Hematopoietic multipotent progenitor cell treated with erythropoietin and hydrocortisone succinate and interleukin-3 and kit ligand, for 17 days (in vitro differentiated cells): ENCODE measurements around the gene INO80B.
"Not testable (repeated sequence)": the region's sequence is repeated elsewhere in the genome, so short reads cannot be mapped to it uniquely, and the experiment has no call there.

Experiments
- DNase-seq: peaks from one replicate; pipeline ENCODE4 v3.0.0-alpha.2; 2015; ENCODE audit warnings: low spot score

The INO80B gene

DNA sequence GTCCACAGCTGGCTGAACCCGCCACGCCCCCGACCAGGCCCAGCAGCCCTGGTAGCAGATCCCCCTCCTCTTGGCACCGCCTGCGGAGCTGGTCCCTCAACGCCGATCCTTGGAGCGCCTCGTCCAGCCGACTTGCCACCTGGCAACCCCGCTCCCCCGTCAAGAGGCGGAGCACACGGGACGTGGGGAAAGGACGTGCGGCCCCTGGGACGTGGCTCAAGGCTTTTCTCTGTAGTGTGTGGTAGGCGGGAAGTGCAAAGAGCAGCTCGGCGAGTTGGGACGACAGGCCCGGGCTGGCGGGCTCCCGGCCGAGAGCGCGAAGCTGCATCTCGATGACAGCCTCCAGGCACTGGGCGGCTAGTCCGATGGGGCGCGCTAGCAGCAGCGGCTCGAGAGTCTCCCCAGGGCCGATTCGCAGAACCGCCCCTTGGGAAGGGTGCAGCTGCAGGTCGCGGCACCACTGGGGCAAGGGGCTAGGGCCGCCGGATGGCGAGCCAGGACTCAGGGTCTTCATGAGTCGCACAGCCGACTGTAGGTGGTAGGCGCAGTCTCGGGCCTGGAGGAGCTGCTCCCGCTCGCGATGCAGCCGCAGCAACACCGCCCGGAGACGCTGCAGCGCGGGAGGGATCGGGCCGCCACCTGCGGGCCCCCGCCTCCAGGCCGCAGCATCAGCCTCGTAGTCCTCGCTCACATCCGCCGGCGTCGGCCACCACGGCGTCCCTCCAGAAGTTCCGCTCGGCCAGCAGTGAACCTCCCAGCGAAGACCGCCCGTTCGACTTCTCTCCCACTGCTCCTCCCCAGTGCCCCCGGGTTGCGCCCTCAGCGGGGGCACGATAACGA lies 27.3 kb downstream of the INO80B start:
- DNase-seq = no peak

DNA sequence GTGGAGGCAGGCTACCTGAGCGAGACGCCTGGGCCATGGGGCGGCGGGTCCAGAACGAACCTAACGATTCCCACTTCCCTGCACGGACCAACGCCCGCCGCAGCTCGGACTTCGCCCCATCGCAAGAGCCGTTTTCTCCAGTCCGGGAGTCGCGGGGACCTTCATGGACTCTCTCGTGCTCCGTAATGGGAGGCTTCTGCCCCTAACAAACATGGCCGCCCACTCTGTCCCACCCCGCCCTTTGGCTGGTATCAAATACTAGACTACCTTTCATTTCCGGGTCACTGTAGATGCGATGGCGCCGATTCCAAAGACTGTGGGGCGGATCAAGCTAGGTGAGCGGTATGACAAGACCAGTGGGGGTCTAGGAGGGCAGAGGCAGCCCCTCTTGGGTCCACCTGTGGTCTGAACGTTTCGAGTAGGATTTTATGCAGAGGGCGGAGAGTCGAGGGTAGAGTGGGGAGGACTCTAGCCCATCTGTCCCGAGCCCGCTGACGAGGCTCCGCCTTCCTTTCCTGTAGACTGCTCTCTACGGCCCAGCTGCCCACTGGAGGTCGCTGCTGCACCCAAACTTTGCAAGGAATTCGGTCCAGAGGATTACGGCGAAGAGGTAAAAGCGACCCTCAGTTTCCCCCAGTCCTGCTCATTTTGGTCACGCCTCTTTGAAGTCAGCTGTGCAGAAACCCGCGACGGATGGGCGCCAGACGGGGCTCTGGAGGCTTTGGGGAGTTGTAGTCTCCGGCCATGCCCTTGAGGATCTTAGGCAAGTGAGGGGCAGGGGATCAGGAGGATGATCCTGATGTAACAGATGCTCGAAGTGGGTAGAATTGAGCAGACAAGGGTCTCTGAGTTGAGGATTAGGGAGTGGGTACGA lies 28.2 kb downstream of the INO80B start, which contains the start of the genes CCDC142 and TTC31:
TSS of gene CCDC142 (minus strand) at position 198 of the 874 bp plus-strand sequence. CDS start at position 37, 161 bp downstream.
TSS of gene TTC31 (plus strand) at position 281 of the 874 bp plus-strand sequence. CDS start at position 296, 15 bp downstream.
- peak; percentile 97 for DNase-seq

DNA sequence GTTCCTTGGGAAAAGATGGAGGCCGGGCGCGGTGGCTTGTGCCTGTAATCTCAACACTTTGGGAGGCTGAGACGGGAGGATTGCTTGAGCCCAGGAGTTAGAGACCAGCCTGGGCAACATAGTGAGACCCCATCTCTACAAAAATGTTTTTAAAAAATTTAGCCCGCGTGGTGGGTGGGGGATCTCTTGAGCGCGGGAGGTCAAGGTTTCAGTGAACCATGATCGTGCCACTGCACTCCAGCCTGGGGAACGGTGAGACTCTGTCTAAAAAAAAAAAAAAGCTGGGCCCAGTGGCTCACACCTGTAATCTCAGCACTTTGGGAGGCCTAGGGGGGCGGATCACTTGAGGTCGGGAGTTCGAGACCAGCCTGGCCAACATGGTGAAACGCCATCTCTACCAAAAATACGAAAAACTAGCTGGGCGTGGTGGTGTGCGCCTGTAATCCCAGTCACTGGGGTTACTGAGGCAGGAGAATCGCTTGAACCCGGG lies 28.8 kb downstream of the INO80B start:
- DNase-seq = not testable (repeated sequence)

DNA sequence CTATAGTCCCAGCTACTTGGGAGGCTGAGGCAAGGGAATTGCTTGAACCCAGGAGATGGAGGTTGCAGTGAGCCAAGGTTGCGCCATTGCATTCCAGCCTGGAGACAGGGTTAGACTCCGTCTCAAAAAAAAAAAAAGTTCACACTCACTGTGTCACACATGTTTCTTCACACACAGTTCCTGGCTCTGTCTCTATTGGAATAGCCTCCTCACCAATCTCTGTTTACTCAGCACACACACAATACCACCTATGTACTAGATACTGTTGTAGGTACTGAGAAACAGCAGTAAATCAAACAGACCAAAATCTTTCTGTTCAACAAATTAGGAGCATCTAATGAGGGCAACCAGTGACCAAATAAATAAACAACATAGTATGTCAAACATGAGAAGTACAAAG lies 31.3 kb downstream of the INO80B start:
- no peak for DNase-seq

DNA sequence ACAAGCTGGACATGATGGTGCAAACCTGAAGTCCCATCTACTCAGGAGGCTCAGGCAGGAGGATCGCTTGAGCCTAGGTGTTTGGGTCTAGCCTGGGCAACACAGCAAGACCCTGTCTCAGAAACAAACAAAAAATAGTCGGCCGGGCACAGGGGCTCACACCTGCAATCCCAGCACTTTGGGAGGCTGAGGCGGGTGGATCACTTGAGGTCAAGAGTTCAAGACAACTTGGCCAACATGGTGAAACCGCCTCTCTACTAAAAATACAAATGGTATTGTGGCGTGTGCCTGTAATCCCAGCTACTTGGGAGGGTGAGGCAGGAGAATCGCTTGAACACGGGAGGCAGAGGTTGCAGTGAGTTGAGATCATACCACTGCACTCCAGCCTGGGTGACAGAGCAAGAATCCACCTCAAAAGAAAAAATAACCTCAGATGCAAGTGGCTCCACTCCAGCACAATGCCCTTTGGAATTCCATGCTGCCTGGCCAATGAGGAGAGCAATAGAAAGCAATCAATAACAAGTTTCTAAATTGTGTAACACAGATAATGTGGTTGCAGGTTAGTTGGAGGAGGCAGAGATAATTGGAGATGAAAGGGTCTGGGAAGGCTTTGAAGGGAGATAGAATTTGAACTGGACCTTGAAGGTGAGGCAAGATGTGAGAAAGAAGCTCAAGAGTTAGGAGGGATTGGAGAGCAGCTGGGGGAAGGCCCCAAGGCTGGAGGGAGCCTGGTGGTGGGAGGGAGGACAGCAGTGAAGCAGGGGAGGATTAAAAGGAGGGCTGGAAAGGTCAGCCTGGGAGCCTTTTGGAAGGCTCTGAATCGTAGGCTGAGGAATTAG lies 34.0 kb downstream of the INO80B start:
- DNase-seq = no peak

DNA sequence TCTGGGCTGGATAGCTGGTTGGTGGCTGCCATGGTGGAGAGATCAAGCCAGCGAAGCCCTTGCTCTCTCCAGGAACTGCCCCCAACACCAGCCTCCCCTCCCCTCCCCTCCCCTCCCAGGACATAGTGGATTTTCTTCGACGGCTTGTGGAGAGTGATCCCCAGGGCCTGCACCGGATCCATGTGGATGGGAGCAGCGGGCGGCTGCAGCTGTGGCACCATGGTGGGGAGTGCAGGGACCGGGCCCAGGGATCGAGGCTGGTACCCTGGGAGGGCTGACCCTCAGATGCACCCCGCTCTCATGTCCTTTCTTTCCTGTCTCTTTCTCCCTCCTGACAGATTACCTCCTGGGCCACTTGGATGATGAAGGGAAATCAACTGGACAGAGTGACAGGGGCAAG lies 35.0 kb downstream of the INO80B start:
- DNase-seq = no peak

DNA sequence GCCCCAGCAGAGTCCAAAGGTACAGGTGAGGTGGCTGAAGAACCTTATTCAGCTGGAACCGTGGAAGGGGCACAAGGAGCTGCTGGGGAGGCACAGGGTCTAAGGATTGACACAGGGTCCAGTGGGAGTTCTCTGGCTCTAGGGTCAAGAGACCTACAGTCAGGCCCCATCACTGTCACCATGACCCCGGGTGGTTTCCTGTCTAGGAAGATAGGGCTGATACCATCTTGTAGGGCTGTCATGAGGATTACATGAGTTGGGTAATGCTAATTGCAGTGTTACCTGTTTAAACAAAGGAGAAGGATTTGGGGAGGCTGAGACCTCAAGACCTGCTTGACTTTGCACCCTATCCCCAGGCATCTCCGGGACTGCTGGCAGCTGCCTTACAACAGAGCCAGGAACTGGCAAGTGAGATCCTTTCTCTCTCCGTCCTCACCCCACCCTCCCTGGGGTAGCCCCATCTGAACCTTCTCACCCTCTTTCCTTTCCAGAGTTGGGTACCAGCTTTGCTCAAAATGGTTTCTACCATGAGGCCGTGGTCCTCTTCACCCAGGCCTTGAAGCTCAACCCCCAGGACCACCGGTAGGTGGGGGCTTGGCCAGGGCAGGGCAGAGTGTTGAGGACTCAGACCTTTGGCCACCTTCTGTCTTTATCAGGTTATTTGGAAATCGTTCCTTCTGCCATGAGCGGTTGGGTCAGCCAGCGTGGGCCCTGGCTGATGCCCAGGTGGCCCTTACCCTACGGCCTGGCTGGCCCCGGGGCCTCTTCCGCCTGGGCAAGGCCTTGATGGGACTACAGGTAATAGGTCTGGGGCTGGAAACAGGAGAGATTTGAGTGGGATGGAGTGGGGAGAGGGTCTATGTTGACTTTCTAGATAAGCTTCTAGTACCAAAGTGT lies 37.0 kb downstream of the INO80B start:
- no peak for DNase-seq

DNA sequence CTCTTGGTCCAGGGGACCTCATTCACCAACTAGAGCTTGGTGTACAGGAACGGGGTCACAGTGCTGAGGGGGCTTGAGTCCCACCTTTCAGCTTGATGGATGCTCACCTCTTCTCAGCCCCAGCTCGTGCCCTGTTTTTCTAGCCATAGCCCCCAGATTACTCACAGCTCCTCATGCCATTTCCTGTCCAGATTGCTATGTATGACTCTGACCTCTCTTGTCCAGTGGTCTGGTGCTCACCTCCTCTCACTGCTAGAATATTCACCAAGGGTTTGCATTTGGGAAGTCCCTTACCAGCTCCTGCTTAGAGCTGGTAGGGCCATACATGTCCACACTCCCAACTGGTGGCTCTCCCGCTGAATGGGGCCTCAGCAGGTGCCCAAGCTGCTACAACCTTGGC lies 38.7 kb downstream of the INO80B start:
- no peak for DNase-seq

DNA sequence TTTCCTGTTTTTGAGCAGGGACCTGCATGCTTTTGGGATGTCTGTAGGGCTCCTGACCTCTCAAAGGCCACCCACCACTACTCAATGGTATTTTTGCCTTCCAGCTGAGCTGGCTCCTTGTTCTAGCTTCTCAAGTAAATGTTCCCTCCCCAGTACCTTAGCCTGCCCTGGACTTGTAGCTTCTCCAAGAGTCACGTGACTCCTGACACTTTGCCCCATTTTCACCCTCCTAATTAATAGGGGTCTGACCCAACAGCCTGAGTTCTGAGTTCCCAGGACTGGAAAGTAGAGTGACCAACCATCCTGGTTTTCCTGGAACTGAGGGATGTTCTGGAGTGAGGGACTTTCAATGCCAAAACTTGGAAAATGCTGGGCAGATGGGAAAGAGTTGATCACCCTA lies 40.6 kb downstream of the INO80B start:
- no peak for DNase-seq

DNA sequence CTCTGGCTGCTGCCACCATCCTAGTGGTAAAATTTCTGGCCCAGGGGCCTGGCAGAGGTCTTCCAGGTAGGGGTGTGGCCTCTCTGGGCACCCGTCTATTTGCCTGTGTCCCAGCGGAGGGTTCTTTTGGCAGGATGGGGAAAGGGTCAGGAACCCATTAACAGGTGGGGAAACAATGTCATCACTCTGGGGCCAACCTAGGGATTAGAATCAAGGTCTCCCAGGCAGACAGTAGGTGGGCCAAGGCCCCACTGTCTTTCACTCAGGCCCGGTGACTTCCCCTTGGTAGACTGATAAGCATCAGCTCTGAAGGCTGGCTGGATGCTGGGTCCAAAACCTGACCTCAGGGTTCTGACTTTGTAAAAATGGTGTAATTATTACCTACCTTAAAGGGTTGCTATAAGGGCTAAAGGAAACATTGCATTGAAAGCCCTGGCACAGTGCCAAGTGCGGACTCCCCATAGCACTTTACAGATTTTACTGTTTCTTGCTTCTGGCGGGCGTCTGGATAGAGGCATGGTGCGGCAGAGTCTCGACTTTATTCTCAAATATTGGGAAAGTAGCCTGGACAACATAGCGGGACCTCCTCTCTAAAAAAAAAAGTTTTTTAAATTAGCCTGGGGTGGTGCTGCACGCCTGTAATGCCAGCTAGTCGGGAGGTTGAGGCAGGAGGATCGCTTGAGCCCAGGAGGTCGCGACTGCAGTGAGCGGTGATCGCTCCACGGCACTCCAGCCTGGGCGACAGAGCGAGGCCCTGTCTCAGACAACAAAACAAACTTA lies 42.3 kb downstream of the INO80B start:
- DNase-seq = no peak

DNA sequence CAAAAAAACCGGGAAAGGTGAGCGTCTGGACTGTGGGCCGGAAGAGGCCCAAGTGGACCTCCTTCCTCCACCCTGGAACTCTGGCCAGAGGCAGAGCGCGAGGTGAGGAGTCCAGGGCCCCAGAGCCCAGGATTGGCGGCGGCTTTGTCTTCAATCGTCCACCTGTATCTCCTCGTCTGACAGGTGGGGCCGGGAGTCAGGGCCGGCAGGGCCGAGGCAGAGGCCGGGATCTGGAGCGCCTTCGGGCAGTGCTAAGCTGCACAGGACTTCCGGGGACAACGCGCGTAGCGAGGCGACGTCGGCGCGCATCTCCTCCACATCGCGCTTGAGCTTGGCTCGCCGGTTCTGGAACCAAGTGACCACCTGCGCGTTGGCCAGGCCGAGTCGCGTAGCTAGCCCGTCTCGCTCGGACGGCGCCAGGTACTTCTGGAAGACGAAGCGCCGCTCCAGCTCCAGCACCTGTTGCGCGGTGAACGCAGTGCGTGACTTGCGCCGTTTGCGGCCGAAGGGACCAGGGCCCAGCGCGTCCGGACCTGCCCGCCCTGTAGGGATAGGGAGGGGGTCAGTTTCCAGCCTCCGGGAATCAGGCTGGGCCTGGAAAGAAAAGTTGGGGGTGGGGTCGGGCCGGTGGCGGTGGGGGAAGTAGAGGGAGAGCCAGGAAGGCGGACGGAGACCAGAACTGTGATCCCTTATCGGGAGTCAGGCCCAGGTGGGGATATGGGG lies 43.1 kb downstream of the INO80B start:
- no peak for DNase-seq

DNA sequence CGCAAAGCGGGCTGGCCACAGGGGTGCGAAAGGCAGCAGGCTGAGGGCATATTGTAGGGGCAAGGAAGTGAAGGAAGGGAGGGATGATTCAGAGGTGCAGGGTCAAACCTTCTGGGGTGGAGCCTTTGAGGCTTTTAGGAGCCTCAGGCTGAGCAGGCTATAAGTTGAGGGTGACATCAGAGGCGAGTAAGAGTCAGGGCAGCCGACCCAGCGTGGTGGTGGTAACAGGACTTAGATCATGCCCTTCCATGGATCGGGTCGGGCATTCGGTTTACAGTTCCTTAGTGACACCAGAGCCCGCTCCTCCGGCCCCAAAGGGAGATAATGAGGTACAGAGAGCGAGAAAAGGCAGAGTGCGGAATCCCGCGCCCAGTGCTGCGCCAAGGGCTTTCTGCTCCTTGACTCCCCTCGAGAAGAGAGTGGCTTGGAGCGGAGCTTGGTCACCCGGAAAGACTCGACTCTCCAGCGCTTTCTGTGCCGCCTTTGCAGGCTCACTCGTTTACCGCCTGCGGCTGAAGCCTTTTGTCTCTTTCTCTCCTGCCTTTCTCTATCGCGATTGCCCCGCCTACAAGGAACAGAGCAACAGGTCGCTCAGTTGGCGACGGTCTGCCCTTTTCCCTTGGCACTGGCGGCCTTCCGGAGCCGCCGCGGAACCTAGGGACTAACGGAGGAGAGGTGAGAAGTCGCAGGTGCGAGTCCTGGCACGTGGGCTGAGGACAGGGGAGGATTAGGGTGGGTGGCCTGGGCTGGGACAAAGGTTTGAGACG lies 43.8 kb downstream of the INO80B start:
- DNase-seq = no peak

DNA sequence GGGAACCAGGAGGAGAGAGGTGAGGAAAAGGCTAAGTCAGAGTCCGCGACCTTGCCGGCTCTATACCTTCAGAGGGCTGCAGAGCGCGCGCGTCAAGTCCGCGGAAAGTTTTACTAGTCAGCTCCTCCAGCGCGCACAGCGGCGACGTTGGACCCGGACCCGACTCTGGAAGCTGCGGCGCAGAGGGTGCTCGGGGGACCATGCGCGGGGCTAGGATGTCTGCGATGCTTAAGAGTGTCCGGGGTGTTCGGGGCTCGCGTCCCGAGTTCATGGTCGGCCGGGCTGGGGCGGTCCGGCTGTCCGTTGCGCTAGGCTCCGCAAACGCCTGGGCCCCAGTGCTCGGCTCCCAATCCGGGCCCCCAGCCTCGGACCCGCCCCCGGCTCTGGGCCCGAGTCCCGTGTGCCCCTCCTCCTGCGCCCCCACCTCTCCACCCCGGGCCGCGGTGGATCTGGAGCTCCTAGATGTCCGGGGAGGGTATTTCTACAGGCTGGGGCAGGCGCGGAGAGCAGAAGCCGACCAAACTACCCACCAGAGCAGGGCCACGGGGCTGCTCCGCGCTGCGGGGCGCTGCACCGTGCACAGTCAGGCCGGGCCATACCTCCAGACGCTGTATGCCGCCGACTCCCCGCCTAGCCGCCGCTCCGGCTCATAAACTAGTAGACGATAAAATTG lies 44.5 kb downstream of the INO80B start, which contains the start of gene LBX2:
TSS of gene LBX2 (minus strand) at position 337 of the 673 bp plus-strand sequence. CDS start at position 271, 66 bp downstream.
- DNase-seq = no peak

DNA sequence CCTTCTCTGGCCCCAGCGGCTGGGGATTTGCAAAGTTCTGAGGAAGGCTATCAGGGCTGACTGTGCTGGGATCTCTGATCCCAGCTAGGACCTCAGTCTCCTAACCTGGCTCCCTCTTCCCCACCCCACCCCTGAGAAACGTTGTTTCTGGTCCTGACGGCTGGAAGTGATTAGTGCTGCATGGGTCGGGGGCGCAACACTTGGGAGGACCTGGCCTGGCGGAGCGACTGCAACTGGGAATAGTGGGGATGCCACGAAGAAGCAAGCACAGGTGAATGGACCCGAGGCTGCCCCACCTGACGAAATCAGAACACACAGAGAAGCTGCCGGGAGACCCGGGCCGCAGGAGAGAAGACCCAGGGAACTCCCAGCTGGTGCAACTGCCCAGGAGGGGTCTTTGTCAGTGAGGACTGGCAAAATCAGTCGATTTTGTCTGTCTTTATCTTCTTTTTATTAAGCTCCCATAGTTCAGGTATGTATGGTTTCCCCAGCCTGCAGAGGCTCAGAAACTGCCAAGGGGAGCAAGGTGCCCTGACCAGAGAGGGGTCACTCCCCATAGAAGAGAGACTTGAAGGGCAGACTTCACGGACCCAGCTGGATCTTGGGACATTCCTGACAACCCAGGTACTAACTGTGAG lies 45.2 kb downstream of the INO80B start:
- DNase-seq = no peak

DNA sequence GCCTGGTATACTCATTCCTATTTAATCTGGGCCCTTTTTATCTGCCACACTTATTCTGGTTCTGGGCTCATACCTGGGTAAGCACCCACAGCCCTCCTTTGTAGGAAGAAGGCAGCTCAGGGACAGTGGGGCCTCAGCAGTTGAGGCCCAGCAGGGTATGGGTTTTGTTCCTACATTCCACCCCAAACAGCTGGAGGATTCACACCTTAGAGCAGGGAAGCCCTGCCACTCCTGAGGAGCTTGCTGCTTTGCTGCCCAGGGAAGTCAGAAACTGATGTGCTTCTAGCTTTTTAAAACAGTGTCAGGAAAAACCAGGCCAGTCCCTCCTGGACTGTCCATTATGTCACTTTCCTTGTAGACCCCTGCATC lies 45.7 kb downstream of the INO80B start:
- no peak for DNase-seq

DNA sequence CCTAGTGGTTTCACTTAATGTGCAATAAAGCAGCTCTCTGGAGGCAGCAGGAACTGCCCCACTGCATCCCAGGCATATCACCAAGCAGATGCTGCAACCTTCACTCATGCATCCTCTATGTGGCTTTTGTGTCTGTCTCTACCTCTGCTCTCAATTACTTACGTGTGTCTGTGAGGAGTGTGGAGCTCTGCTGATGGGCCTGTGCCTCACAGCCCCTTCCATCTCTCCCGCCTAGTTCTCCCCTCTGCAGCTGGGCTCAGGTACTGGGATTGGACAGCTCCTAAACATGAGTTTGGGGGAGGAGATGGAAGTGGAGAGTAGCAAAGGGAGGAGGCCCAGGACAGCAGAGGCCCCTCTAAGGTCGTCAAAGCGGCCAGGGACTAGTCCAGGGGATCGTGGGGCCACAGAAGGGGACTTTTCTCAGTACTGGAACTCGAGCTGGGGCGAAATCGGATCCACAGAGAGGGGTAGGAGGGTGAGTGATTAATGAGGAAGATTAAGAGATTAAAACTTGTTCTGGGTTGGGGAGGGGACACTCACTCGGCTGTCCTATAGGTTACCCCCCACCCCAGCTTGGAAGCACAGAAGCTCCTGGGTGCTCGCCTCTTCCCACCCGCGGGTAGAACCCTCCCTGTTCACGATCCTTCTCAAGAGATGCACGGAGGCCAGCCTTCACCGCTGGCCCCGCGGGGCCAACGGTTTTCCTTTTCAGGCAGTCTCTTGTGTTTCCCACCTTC lies 46.6 kb downstream of the INO80B start:
- no peak for DNase-seq
